ENCODE data around the gene NEUROD1.

Gene NEUROD1

GRCh38 chr2:181672255-181673008 is 7.9 kb downstream of the NEUROD1 start:
- Histone ChIP-seq H2AK5ac (ENCODE audit: low read depth, low read length) (no peak overlapping the region), H3K4me1 (ENCODE audit: control insufficient read depth in 2 of 2, insufficient read depth in 1 of 2, low read depth in 1 of 2, low read length in 2 of 2) (peaks cover 0 to 2% of the 10 kb centered on the region in 2 donors), H2BK12ac (ENCODE audit: low read length) (no peak overlapping the region), H4K8ac (ENCODE audit: low read depth, low read length) (no peak overlapping the region), H3K27ac (replicated peaks; ENCODE audit: low read length) (no peak overlapping the region), H3K9me3 (replicated peaks in 1 of 2; ENCODE audit: control insufficient read depth in 2 of 2, insufficient read depth in 1 of 2, low read depth in 1 of 2, low read length in 2 of 2) (no peaks in the 10 kb centered on the region), H3K79me1 (ENCODE audit: low read depth, low read length) (no peaks in the 10 kb centered on the region), H3K9ac (ENCODE audit: low read depth, low read length, poor library complexity) (no peak overlapping the region), H3K23ac (ENCODE audit: low read depth, low read length, poor library complexity) (no peak overlapping the region), H3K4me3 (ENCODE audit: low read length in 2 of 2) (no peak overlapping the region), H2AFZ (ENCODE audit: low read length) (no peak overlapping the region), H3K27me3 (ENCODE audit: control insufficient read depth in 3 of 3, insufficient read depth in 3 of 3, low read depth in 1 of 3, low read length in 3 of 3) (peaks cover 0 to 64% (median 4%) of the 10 kb centered on the region in 3 experiments), H3K36me3 (replicated peaks in 1 of 2; ENCODE audit: control insufficient read depth in 2 of 2, insufficient read depth in 2 of 2, low read length in 2 of 2) (no peaks in the 10 kb centered on the region), H3K18ac (ENCODE audit: low read length) (no peak overlapping the region), H2BK5ac (ENCODE audit: low read length) (no peak overlapping the region), H2BK15ac (ENCODE audit: low read length) (no peak overlapping the region), H3K14ac (ENCODE audit: low read length) (no peak overlapping the region), H3K4me2 (ENCODE audit: insufficient read depth, low read length, poor library complexity, severe bottlenecking) (no peak overlapping the region), H3K4ac (ENCODE audit: low read length) (no peak overlapping the region), H4K91ac (ENCODE audit: low read depth, low read length, poor library complexity) (no peak overlapping the region), H2BK120ac (ENCODE audit: low read depth, low read length) (no peak overlapping the region)
- no peak for DNase-seq (ENCODE audit: low spot score)

GRCh38 chr2:181670632-181671031 is 9.7 kb downstream of the NEUROD1 start:
- no peak overlapping the region for H3K9ac ChIP-seq (ENCODE audit: low read depth, low read length, poor library complexity)
- H2BK12ac ChIP-seq (ENCODE audit: low read length) = no peak overlapping the region
- no peak overlapping the region for H2AK5ac ChIP-seq (ENCODE audit: low read depth, low read length)
- no peak overlapping the region for H3K18ac ChIP-seq (ENCODE audit: low read length)
- H3K4me2 ChIP-seq (ENCODE audit: insufficient read depth, low read length, poor library complexity, severe bottlenecking) = no peak overlapping the region
- H3K27ac ChIP-seq (replicated peaks; ENCODE audit: low read length) = no peak overlapping the region
- H2BK120ac ChIP-seq (ENCODE audit: low read depth, low read length) = no peak overlapping the region
- H3K4ac ChIP-seq (ENCODE audit: low read length) = no peak overlapping the region
- no peak overlapping the region for H4K91ac ChIP-seq (ENCODE audit: low read depth, low read length, poor library complexity)
- no peak overlapping the region for H2BK5ac ChIP-seq (ENCODE audit: low read length)
- no peak for DNase-seq (ENCODE audit: low spot score)
- no peak overlapping the region for H2AFZ ChIP-seq (ENCODE audit: low read length)
- H4K8ac ChIP-seq (ENCODE audit: low read depth, low read length) = no peak overlapping the region
- H3K14ac ChIP-seq (ENCODE audit: low read length) = no peak overlapping the region
- H2BK15ac ChIP-seq (ENCODE audit: low read length) = no peak overlapping the region
- peaks cover 0 to 2% of the 10 kb centered on the region in 2 donors for H3K4me1 ChIP-seq (ENCODE audit: control insufficient read depth in 2 of 2, insufficient read depth in 1 of 2, low read depth in 1 of 2, low read length in 2 of 2)
- H3K4me3 ChIP-seq (ENCODE audit: low read length in 2 of 2) = no peak overlapping the region
- H3K23ac ChIP-seq (ENCODE audit: low read depth, low read length, poor library complexity) = no peak overlapping the region
- no peaks in the 10 kb centered on the region for H3K36me3 ChIP-seq (replicated peaks in 1 of 2; ENCODE audit: control insufficient read depth in 2 of 2, insufficient read depth in 2 of 2, low read length in 2 of 2)
- H3K9me3 ChIP-seq (replicated peaks in 1 of 2; ENCODE audit: control insufficient read depth in 2 of 2, insufficient read depth in 1 of 2, low read depth in 1 of 2, low read length in 2 of 2) = no peaks in the 10 kb centered on the region
- WGBS, 2 donors (ENCODE audit: extremely low coverage in 2 of 2, insufficient read length in 2 of 2, insufficient replicate concordance in 1 of 2) = no CpG with 5 or more reads among the region's 1 CpG
- H3K27me3 ChIP-seq (ENCODE audit: control insufficient read depth in 3 of 3, insufficient read depth in 3 of 3, low read depth in 1 of 3, low read length in 3 of 3) = peaks cover 0 to 55% (median 4%) of the 10 kb centered on the region in 3 experiments
- H3K79me1 ChIP-seq (ENCODE audit: low read depth, low read length) = no peaks in the 10 kb centered on the region

- Histone ChIP-seq H3K4me1 (ENCODE audit: control insufficient read depth in 2 of 2, insufficient read depth in 1 of 2, low read depth in 1 of 2, low read length in 2 of 2) (no peaks in the 10 kb centered on the region), H2BK15ac (ENCODE audit: low read length) (no peak overlapping the region), H3K18ac (ENCODE audit: low read length) (no peak overlapping the region), H3K79me1 (ENCODE audit: low read depth, low read length) (no peaks in the 10 kb centered on the region), H2BK5ac (ENCODE audit: low read length) (no peak overlapping the region), H3K14ac (ENCODE audit: low read length) (no peak overlapping the region), H2AFZ (ENCODE audit: low read length) (no peak overlapping the region), H2AK5ac (ENCODE audit: low read depth, low read length) (no peak overlapping the region), H2BK12ac (ENCODE audit: low read length) (no peak overlapping the region), H3K4me3 (ENCODE audit: low read length in 2 of 2) (no peak overlapping the region), H3K9ac (ENCODE audit: low read depth, low read length, poor library complexity) (no peak overlapping the region), H3K36me3 (replicated peaks in 1 of 2; ENCODE audit: control insufficient read depth in 2 of 2, insufficient read depth in 2 of 2, low read length in 2 of 2) (no peaks in the 10 kb centered on the region), H3K9me3 (replicated peaks in 1 of 2; ENCODE audit: control insufficient read depth in 2 of 2, insufficient read depth in 1 of 2, low read depth in 1 of 2, low read length in 2 of 2) (no peaks in the 10 kb centered on the region), H4K8ac (ENCODE audit: low read depth, low read length) (no peak overlapping the region), H3K27me3 (ENCODE audit: control insufficient read depth in 3 of 3, insufficient read depth in 3 of 3, low read depth in 1 of 3, low read length in 3 of 3) (peaks cover 0 to 33% (median 0%) of the 10 kb centered on the region in 3 experiments), H4K91ac (ENCODE audit: low read depth, low read length, poor library complexity) (no peak overlapping the region), H2BK120ac (ENCODE audit: low read depth, low read length) (no peak overlapping the region), H3K4ac (ENCODE audit: low read length) (no peak overlapping the region), H3K27ac (replicated peaks; ENCODE audit: low read length) (no peak overlapping the region), H3K4me2 (ENCODE audit: insufficient read depth, low read length, poor library complexity, severe bottlenecking) (no peak overlapping the region), H3K23ac (ENCODE audit: low read depth, low read length, poor library complexity) (no peak overlapping the region)
- WGBS, 2 donors (ENCODE audit: extremely low coverage in 2 of 2, insufficient read length in 2 of 2, insufficient replicate concordance in 1 of 2) = no CpG with 5 or more reads among the region's 1 CpG
- DNase-seq (ENCODE audit: low spot score) = no peak
Measured at GRCh38 chr2:181667234-181667633, 13.1 kb downstream of the NEUROD1 start.

DNA sequence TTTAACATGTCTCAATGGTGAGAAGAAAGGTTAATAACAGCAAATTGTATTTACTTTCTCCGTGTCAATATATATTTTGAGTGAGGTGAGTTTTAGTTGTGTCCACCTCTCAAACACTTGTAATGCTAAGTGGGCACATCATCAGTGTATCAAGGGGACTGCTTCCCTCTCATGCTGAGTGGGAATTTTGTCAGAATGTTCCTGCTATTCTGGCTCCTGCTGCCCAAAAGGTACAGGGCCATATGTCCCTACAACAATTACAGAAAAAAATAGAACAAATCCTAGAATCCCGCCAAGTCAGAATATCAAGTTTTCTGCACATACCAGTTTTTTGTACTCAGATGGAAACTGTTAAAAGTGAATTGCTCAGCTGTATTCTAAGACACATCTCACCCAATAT is 18.0 kb downstream of the NEUROD1 start:
- WGBS, 2 donors (ENCODE audit: extremely low coverage in 2 of 2, insufficient read length in 2 of 2, insufficient replicate concordance in 1 of 2) = no CpG with 5 or more reads among the region's 2 CpGs

More for the DNA sequence above, 18.0 kb downstream of the NEUROD1 start:
- DNase-seq (ENCODE audit: low spot score) = no peak
- Histone ChIP-seq H4K8ac (ENCODE audit: low read depth, low read length) (no peak overlapping the region), H3K27ac (replicated peaks; ENCODE audit: low read length) (no peak overlapping the region), H4K91ac (ENCODE audit: low read depth, low read length, poor library complexity) (no peak overlapping the region), H3K9me3 (replicated peaks in 1 of 2; ENCODE audit: control insufficient read depth in 2 of 2, insufficient read depth in 1 of 2, low read depth in 1 of 2, low read length in 2 of 2) (no peaks in the 10 kb centered on the region), H3K4me1 (ENCODE audit: control insufficient read depth in 2 of 2, insufficient read depth in 1 of 2, low read depth in 1 of 2, low read length in 2 of 2) (peaks cover 0 to 3% of the 10 kb centered on the region in 2 donors), H2AFZ (ENCODE audit: low read length) (no peak overlapping the region), H3K36me3 (replicated peaks in 1 of 2; ENCODE audit: control insufficient read depth in 2 of 2, insufficient read depth in 2 of 2, low read length in 2 of 2) (no peaks in the 10 kb centered on the region), H3K9ac (ENCODE audit: low read depth, low read length, poor library complexity) (no peak overlapping the region), H2BK5ac (ENCODE audit: low read length) (no peak overlapping the region), H3K27me3 (ENCODE audit: control insufficient read depth in 3 of 3, insufficient read depth in 3 of 3, low read depth in 1 of 3, low read length in 3 of 3) (peaks cover 0 to 54% (median 21%) of the 10 kb centered on the region in 3 experiments), H2AK5ac (ENCODE audit: low read depth, low read length) (no peak overlapping the region), H3K4ac (ENCODE audit: low read length) (no peak overlapping the region), H3K79me1 (ENCODE audit: low read depth, low read length) (no peaks in the 10 kb centered on the region), H2BK15ac (ENCODE audit: low read length) (no peak overlapping the region), H3K14ac (ENCODE audit: low read length) (no peak overlapping the region), H2BK120ac (ENCODE audit: low read depth, low read length) (no peak overlapping the region), H2BK12ac (ENCODE audit: low read length) (no peak overlapping the region), H3K4me2 (ENCODE audit: insufficient read depth, low read length, poor library complexity, severe bottlenecking) (no peak overlapping the region), H3K18ac (ENCODE audit: low read length) (no peak overlapping the region), H3K23ac (ENCODE audit: low read depth, low read length, poor library complexity) (no peak overlapping the region), H3K4me3 (ENCODE audit: low read length in 2 of 2) (no peak overlapping the region)

Data from neuronal stem cell (in vitro differentiated cells).